Keratinocyte (primary cell): Measurements from ENCODE around the gene PPP1R3C. TPM values are rescaled to one million over a fixed set of nuclear protein-coding genes. Genes with fewer than 3 reads are reported as not detected.

Experiments used
- DNase-seq: peaks from one replicate; pipeline ENCODE4 v3.0.0-alpha.2; 2011; ENCODE audit warnings: low read depth, missing footprints, low spot score
- FAIRE-seq: peaks from 2 replicates; lab custom pipeline; 2011; peaks lifted over from hg19 to GRCh38; lab: Jason Lieb, UNC
- H2AFZ ChIP-seq: 2 replicates; pipeline ENCODE4 v1.6.0; 2012; ENCODE audit warnings: low read length, control low read depth, inconsistent platforms; ENCODE audit not compliant: control insufficient read depth
- H3K27ac ChIP-seq: 2 replicates; pipeline ENCODE4 v1.5.1; 2011; ENCODE audit warnings: low read length; ENCODE audit not compliant: control insufficient read depth, insufficient read depth
- H3K27me3 ChIP-seq: 3 replicates; pipeline ENCODE4 v1.6.0; 2011; ENCODE audit warnings: low read length; ENCODE audit not compliant: control insufficient read depth, insufficient read depth; ENCODE audit errors: extremely low read depth
- H3K36me3 ChIP-seq, 2 experiments: 2 replicates in 1 of 2; 3 replicates in 1 of 2; pipeline ENCODE4 v1.5.1; 2011; ENCODE audit warnings: low read length in 2 of 2, mild to moderate bottlenecking in 1 of 2; ENCODE audit not compliant: control insufficient read depth in 2 of 2, insufficient read depth in 2 of 2; ENCODE audit errors: extremely low read depth in 1 of 2
- H3K4me1 ChIP-seq: 3 replicates; pipeline ENCODE4 v1.5.1; 2011; ENCODE audit warnings: low read length; ENCODE audit not compliant: control insufficient read depth, insufficient read depth; ENCODE audit errors: extremely low read depth
- H3K4me2 ChIP-seq: 3 replicates; pipeline ENCODE4 v1.6.0; 2011; ENCODE audit warnings: low read depth, low read length; ENCODE audit not compliant: control insufficient read depth, insufficient read depth; ENCODE audit errors: extremely low read depth
- H3K4me3 ChIP-seq, 3 experiments: fragments of 200-600 bp in 1 of 3; sonication (generic) in 1 of 3; 2 replicates in 2 of 3; 3 replicates in 1 of 3; pipeline ENCODE4 v1.5.1; 2011 to 2016; ENCODE audit warnings: low read length in 3 of 3, mild to moderate bottlenecking in 3 of 3, control low read depth in 2 of 3, inconsistent platforms in 1 of 3, low read depth in 1 of 3, mixed read lengths in 1 of 3, mixed run types in 1 of 3, moderate library complexity in 1 of 3; ENCODE audit not compliant: control insufficient read depth in 2 of 3, insufficient read depth in 2 of 3; ENCODE audit errors: extremely low read depth in 1 of 3
- H3K79me2 ChIP-seq: 2 replicates; pipeline ENCODE4 v1.6.0; 2012; ENCODE audit warnings: low read length; ENCODE audit not compliant: control insufficient read depth, insufficient read depth
- H3K9ac ChIP-seq: 3 replicates; pipeline ENCODE4 v1.6.0; 2011; ENCODE audit warnings: low read length; ENCODE audit not compliant: control insufficient read depth, insufficient read depth; ENCODE audit errors: extremely low read depth
- H3K9me1 ChIP-seq: 3 replicates; pipeline ENCODE4 v1.6.0; 2011; ENCODE audit warnings: low read length; ENCODE audit not compliant: control insufficient read depth, insufficient read depth; ENCODE audit errors: extremely low read depth
- H3K9me3 ChIP-seq: 2 replicates; pipeline ENCODE4 v1.5.1; 2012; ENCODE audit warnings: low read depth, low read length; ENCODE audit not compliant: control insufficient read depth
- H4K20me1 ChIP-seq: 3 replicates; pipeline ENCODE4 v1.6.0; 2011; ENCODE audit warnings: low read length; ENCODE audit not compliant: control insufficient read depth, insufficient read depth; ENCODE audit errors: extremely low read depth
- CTCF ChIP-seq, 3 experiments: IDR thresholded peaks in 1 of 3; conservative IDR thresholded peaks in 1 of 3; optimal IDR thresholded peaks in 1 of 3; 2 replicates in 2 of 3; 3 replicates in 1 of 3; pipeline versions ENCODE3 to v1.5.1; 2011; ENCODE audit warnings: low read length in 3 of 3, mild to moderate bottlenecking in 3 of 3, moderate library complexity in 2 of 3, control low read depth in 1 of 3, inconsistent platforms in 1 of 3; ENCODE audit not compliant: insufficient read depth in 2 of 3; ENCODE audit errors: extremely low read depth in 1 of 3
- EZH2 ChIP-seq: IDR thresholded peaks from one replicate; pipeline ENCODE4 v1.6.1; 2012; ENCODE audit warnings: inconsistent platforms, mild to moderate bottlenecking, low read length, moderate library complexity
- dilution Hi-C: fragments of 300-500 bp; cut with MboI; formaldehyde crosslinking; loops from one replicate; pipeline ENCODE4 v1.7.0; 2020; ENCODE audit warnings: low sequenced_read_pairs; ENCODE audit not compliant: extremely low pct_ligation_motif_present
- polyA plus RNA-seq, 5 experiments: library from polyadenylated mRNA; depleted of rRNA in 3 of 5; stranded (reverse) in 3 of 5; stranded (forward) in 1 of 5; unstranded in 1 of 5; fragments of >200 nt; gene quantifications; 1 replicate in 1 of 5; 2 replicates in 3 of 5; 3 replicates in 1 of 5; pipeline versions ENCODE4 v1.2.1 to v1.2.3, GENCODE V29; 2011 to 2012; ENCODE audit warnings: missing spikeins in 2 of 5, low read depth in 1 of 5, low replicate concordance in 1 of 5

The PPP1R3C gene
- polyA plus RNA-seq, 1 donor (not counting 4 experiments of a cell fraction or from before 2014, with no cell fraction given) = 7.3 TPM

- Histone ChIP-seq H3K9me3 (no peaks in the 10 kb centered on the region), H3K4me2 (no peak overlapping the region), H3K79me2 (no peaks in the 10 kb centered on the region), H4K20me1 (no peaks in the 10 kb centered on the region), H3K4me1 (peaks cover 48% of the 10 kb centered on the region), H3K9me1 (no peaks in the 10 kb centered on the region), H3K9ac (no peak overlapping the region), H3K36me3 (no peaks in the 10 kb centered on the region), H3K27ac (no peak overlapping the region), H3K27me3 (no peaks in the 10 kb centered on the region), H2AFZ (no peak overlapping the region), H3K4me3 (no peak overlapping the region)
- no peak for FAIRE-seq
- TF ChIP-seq CTCF (optimal IDR thresholded peaks at IDR 0.05 in 1 of 3, IDR thresholded peaks at IDR 0.05 in 1 of 3, conservative IDR thresholded peaks at IDR 0.05 in 1 of 3; ENCODE audit: extremely low read depth in 1 of 3, insufficient read depth in 2 of 3, low read length in 3 of 3) (no peak), EZH2 (no peak)
- dilution Hi-C loops = no loop called here
- DNase-seq = no peak
Measured at GRCh38 chr10:91592266-91592975, 40.5 kb downstream of the PPP1R3C start.

DNA sequence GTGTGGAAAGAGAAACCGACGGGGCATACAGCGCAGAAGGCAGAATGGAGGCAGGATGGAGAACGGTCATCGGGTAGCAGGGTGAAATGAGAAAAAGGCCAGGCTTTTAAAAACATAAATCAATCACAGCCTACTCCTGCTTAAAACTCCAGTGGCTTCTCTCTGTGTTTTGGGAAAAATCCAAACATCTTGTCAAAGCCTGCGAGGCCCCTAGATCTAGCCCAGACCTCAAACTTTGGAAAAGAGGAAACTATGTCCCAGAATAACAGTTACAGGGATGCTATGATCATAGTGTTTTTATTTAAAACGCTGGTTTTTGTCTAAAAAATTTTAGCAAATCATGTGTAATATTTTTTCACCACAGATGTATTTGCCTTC is 41.1 kb downstream of the PPP1R3C start:
- Histone ChIP-seq H4K20me1 (no peaks in the 10 kb centered on the region), H3K9me1 (no peaks in the 10 kb centered on the region), H3K9me3 (no peaks in the 10 kb centered on the region), H3K4me2 (no peak overlapping the region), H3K4me3 (no peak overlapping the region), H3K9ac (no peak overlapping the region), H3K79me2 (no peaks in the 10 kb centered on the region), H3K27me3 (no peaks in the 10 kb centered on the region), H3K27ac (no peak overlapping the region), H3K36me3 (no peaks in the 10 kb centered on the region), H2AFZ (no peak overlapping the region), H3K4me1 (peaks cover 42% of the 10 kb centered on the region)
- DNase-seq (no peak), FAIRE-seq (no peak)
- dilution Hi-C loops = no loop called here
- no peak for TF ChIP-seq CTCF (optimal IDR thresholded peaks at IDR 0.05 in 1 of 3, IDR thresholded peaks at IDR 0.05 in 1 of 3, conservative IDR thresholded peaks at IDR 0.05 in 1 of 3; ENCODE audit: extremely low read depth in 1 of 3, insufficient read depth in 2 of 3, low read length in 3 of 3)
- no peak for TF ChIP-seq EZH2
